Natural killer cell treated with Interleukin-12 subunit alpha and Interleukin-12 subunit beta and Interleukin-15 and Interleukin-18, amount 100 ng/mL, for 72 hours (primary cell): Measurements from ENCODE around the gene ARMC12. TPM values are rescaled to one million over a fixed set of nuclear protein-coding genes. Genes with fewer than 3 reads are reported as not detected.
A peak's percentile ranks its signal among the peaks of the same experiment; 100 is the strongest.

Experiments
- ATAC-seq, 2 donors: fragments of 150-1000 bp; cut with Tn5 transposase in 1 of 2; sonication (Bioruptor Pico), chemical (Tn5 transposase) in 1 of 2; 2 replicates each; pipeline ENCODE4 v1.10.0; 2021
- DNase-seq: peaks from one replicate; pipeline ENCODE4 v3.0.0; 2022; ENCODE audit warnings: low spot score
- H3K27ac Mint-ChIP-seq, 2 donors: 1 replicate in 1 of 2; 2 replicates in 1 of 2; pipeline ENCODE4 v1.8.0; 2022; ENCODE audit warnings: mixed read lengths in 2 of 2, mild to moderate bottlenecking in 1 of 2, moderate library complexity in 1 of 2
- H3K27me3 Mint-ChIP-seq, 2 donors: 1 replicate in 1 of 2; 2 replicates in 1 of 2; pipeline ENCODE4 v1.8.0; 2022; ENCODE audit warnings: mixed read lengths in 2 of 2
- H3K36me3 Mint-ChIP-seq: one replicate; pipeline ENCODE4 v1.8.0; 2022; ENCODE audit warnings: mixed read lengths
- H3K4me1 Mint-ChIP-seq, 2 donors: 1 replicate in 1 of 2; 2 replicates in 1 of 2; pipeline ENCODE4 v1.8.0; 2022; ENCODE audit warnings: low read depth in 2 of 2, mixed read lengths in 2 of 2, mild to moderate bottlenecking in 1 of 2
- H3K4me3 Mint-ChIP-seq: one replicate; pipeline ENCODE4 v1.8.0; 2022; ENCODE audit warnings: mixed read lengths
- H3K9me3 Mint-ChIP-seq: 2 replicates; pipeline ENCODE4 v1.8.0; 2022; ENCODE audit warnings: mixed read lengths
- total RNA-seq, 2 donors: library from RNA; stranded (reverse); gene quantifications; one replicate each; pipeline ENCODE4 v1.2.3, GENCODE V29; 2022

ARMC12 gene
- total RNA-seq, 2 donors from 2014 or later, result not detected

DNA sequence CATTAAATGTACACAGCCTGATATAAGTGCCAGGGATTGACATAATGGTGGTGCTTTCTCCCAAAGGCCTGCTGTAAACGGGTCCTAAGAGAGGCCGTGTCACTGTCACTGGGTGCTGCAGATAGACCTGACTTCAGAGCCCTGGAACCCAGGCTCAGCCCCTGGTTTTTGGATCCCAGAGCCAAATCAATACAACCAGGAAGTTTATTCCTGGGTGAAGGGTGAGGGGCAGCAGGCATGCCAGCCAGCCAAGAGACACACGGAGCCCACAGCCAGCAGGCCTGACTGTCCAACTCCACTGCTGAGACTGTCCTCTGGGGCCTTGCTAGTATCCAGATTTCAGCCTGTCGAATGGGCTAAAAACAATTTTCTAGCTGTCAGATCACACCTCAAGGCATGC lies 12.8 kb upstream of the ARMC12 start:
- Mint-ChIP-seq H3K4me1 (peaks cover 31 to 32% of the 10 kb centered on the region in 2 donors), H3K36me3 (no peaks in the 10 kb centered on the region), H3K4me3 (no peak overlapping the region), H3K27ac (no peak overlapping the region), H3K27me3 (peaks cover 0 to 10% of the 10 kb centered on the region in 2 donors), H3K9me3 (no peaks in the 10 kb centered on the region)
- ATAC-seq, result no peak
- DNase-seq, result no peak

DNA sequence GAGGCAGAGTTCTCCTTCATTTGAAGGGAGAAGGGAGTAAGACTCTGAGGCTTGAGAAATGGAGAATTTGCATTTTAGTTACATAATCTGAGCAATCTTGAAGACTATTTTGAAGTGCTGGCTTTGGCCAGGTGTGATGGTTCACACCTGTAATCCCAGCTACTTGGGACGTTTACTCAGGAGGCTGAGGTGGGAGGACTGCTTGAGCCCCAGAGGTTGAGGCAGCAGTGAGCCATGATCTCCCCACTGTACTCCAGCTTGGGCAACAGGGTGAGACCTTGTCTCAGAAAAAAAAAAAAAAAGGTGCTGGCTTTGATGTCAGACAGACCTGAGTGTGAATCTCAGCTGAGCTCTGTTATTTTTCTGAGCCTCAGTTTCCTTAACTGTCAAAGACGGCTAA lies 12.4 kb upstream of the ARMC12 start:
- Mint-ChIP-seq H3K9me3 (no peaks in the 10 kb centered on the region), H3K36me3 (no peaks in the 10 kb centered on the region), H3K27me3 (peaks cover 0 to 12% of the 10 kb centered on the region in 2 donors), H3K4me1 (peaks cover 35 to 37% of the 10 kb centered on the region in 2 donors), H3K27ac (no peak overlapping the region), H3K4me3 (no peak overlapping the region)
- no peak for ATAC-seq
- DNase-seq, result no peak

- Mint-ChIP-seq H3K36me3 (no peaks in the 10 kb centered on the region), H3K27me3 (peaks cover 0 to 16% of the 10 kb centered on the region in 2 donors), H3K9me3 (no peaks in the 10 kb centered on the region), H3K4me1 (peaks cover 40 to 42% of the 10 kb centered on the region in 2 donors), H3K27ac (no peak overlapping the region), H3K4me3 (peak overlapping the region; percentile 15)
- ATAC-seq (no peak), DNase-seq (no peak)
These were observed 11.6 kb upstream of the ARMC12 start for GRCh38 chr6:35725081-35725708.

DNA sequence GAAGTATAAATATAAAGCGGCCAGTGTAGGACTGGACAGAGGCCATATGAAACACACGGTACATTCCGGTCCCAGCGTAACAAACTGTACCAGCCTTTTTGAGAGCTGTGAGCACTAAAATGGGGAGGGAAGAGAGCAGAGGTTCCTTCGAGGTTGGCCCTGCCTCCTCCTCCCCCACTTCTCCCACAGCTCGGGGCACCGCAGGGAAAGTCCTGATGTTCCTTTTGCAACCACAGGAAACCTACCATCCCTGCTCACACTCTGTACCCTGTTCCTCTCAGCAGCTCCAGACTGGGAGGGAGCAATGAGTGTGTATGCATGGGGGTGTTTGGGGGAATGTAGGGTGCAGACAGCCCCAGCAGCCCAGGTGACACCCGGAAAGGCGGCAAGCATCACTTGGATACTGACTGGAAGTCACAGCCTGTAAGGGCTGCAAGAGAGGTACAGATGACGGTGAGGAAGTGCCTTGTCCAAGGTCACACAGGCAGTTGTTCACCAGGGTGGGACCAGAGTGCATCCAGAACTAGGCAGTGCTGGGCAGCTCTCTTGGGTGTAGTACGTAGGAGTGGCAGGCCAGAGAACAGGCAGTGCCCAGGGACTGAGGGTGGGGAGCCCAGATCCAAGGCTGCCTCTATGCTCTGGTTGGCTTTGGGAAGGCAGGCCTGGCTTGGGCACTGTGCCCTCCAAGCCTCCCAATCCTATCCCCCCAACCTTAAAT lies 11.0 kb upstream of the ARMC12 start:
- peaks cover 40 to 49% of the 10 kb centered on the region in 2 donors for H3K4me1 Mint-ChIP-seq
- H3K36me3 Mint-ChIP-seq, result no peaks in the 10 kb centered on the region
- H3K9me3 Mint-ChIP-seq, result no peaks in the 10 kb centered on the region
- peak overlapping the region; percentile 63 for H3K4me3 Mint-ChIP-seq
- peak overlapping the region in 1 of 2 donors; percentile 40 for H3K27ac Mint-ChIP-seq
- DNase-seq, result no peak
- ATAC-seq, result no peak
- peaks cover 0 to 12% of the 10 kb centered on the region in 2 donors for H3K27me3 Mint-ChIP-seq

GRCh38 chr6:35727231-35727934 lies 9.4 kb upstream of the ARMC12 start:
- Mint-ChIP-seq H3K9me3 (no peaks in the 10 kb centered on the region), H3K36me3 (no peaks in the 10 kb centered on the region), H3K27me3 (peaks cover 0 to 12% of the 10 kb centered on the region in 2 donors), H3K4me1 (peaks cover 47 to 52% of the 10 kb centered on the region in 2 donors), H3K27ac (peak overlapping the region; percentile 33 to 40), H3K4me3 (peak overlapping the region; percentile 63)
- ATAC-seq, result peak in 1 of 2 donors; percentile 18
- DNase-seq, result no peak

- peak overlapping the region; percentile 63 for H3K4me3 Mint-ChIP-seq
- peak; percentile 89 for DNase-seq
- peaks cover 0 to 12% of the 10 kb centered on the region in 2 donors for H3K27me3 Mint-ChIP-seq
- H3K27ac Mint-ChIP-seq, result peak overlapping the region in 1 of 2 donors; percentile 53
- H3K9me3 Mint-ChIP-seq, result no peaks in the 10 kb centered on the region
- no peaks in the 10 kb centered on the region for H3K36me3 Mint-ChIP-seq
- H3K4me1 Mint-ChIP-seq, result peaks cover 47 to 59% of the 10 kb centered on the region in 2 donors
- ATAC-seq, result peak; percentile 78 to 87
These were observed 8.7 kb upstream of the ARMC12 start for GRCh38 chr6:35727935-35728682.

- H3K4me1 Mint-ChIP-seq, result peaks cover 47 to 60% of the 10 kb centered on the region in 2 donors
These were observed 7.9 kb upstream of the ARMC12 start for GRCh38 chr6:35728683-35729678.

DNA sequence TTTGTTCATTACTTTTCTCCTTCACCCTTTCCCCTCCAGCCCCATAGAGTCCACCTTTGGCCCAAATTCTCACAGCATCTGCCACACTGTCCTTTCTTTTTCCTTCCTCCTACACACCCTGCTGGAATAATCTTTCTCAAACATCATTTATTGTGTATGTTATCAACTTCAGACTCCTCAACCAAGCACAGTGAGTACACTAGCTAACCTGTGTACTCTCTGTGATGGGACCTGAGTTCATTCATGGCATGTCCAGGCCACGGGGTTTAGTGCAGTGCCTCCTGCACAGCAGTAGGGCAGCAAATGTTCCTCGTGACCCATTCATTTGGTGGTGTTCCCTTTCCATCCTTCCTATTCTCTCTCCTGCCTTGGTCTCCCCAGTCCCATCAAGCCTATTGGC lies 7.1 kb upstream of the ARMC12 start:
- Mint-ChIP-seq H3K27me3 (peaks cover 0 to 12% of the 10 kb centered on the region in 2 donors), H3K4me1 (peaks cover 47 to 60% of the 10 kb centered on the region in 2 donors), H3K36me3 (no peaks in the 10 kb centered on the region), H3K27ac (peak overlapping the region; percentile 22), H3K4me3 (peak overlapping the region; percentile 26), H3K9me3 (no peaks in the 10 kb centered on the region)
- DNase-seq (no peak), ATAC-seq (no peak)

More at GRCh38 chr6:35728683-35729678, 7.9 kb upstream of the ARMC12 start:
- H3K27ac Mint-ChIP-seq, result peak overlapping the region; percentile 22 to 53
- H3K27me3 Mint-ChIP-seq, result peaks cover 0 to 12% of the 10 kb centered on the region in 2 donors
- ATAC-seq (no peak), DNase-seq (no peak)
- H3K4me3 Mint-ChIP-seq, result peak overlapping the region; percentile 63
- no peaks in the 10 kb centered on the region for H3K36me3 Mint-ChIP-seq
- H3K9me3 Mint-ChIP-seq, result no peaks in the 10 kb centered on the region

- H3K9me3 Mint-ChIP-seq, result no peaks in the 10 kb centered on the region
- H3K27me3 Mint-ChIP-seq, result peaks cover 0 to 12% of the 10 kb centered on the region in 2 donors
- H3K36me3 Mint-ChIP-seq, result no peaks in the 10 kb centered on the region
- peaks cover 42 to 53% of the 10 kb centered on the region in 2 donors for H3K4me1 Mint-ChIP-seq
- no peak for DNase-seq
- H3K27ac Mint-ChIP-seq, result peak overlapping the region in 1 of 2 donors; percentile 46
- peak overlapping the region; percentile 73 for H3K4me3 Mint-ChIP-seq
- no peak for ATAC-seq
These were observed 6.0 kb upstream of the ARMC12 start for GRCh38 chr6:35730745-35731413.

DNA sequence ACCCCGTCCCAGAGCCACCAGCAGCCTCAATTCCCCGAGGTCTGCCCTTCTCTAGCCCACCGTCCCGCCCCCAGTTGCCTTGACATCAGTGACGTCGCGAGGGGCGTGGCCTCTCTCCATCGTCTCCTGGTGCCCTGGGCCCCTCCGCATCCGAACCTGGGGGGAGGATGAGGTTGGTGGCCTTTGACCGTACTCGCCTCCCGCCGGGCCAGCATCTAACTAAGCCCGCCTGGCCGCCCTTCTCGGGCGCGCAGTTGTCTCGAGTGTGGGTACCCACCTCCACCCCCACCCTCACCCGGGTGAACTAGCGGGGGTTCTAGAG lies 5.5 kb upstream of the ARMC12 start:
- ATAC-seq, result peak; percentile 65 to 66
- no peaks in the 10 kb centered on the region for H3K36me3 Mint-ChIP-seq
- peaks cover 41 to 52% of the 10 kb centered on the region in 2 donors for H3K4me1 Mint-ChIP-seq
- peak overlapping the region in 1 of 2 donors; percentile 46 for H3K27ac Mint-ChIP-seq
- H3K4me3 Mint-ChIP-seq, result peak overlapping the region; percentile 73
- H3K27me3 Mint-ChIP-seq, result peaks cover 0 to 12% of the 10 kb centered on the region in 2 donors
- H3K9me3 Mint-ChIP-seq, result no peaks in the 10 kb centered on the region
- peak; percentile 80 for DNase-seq

DNA sequence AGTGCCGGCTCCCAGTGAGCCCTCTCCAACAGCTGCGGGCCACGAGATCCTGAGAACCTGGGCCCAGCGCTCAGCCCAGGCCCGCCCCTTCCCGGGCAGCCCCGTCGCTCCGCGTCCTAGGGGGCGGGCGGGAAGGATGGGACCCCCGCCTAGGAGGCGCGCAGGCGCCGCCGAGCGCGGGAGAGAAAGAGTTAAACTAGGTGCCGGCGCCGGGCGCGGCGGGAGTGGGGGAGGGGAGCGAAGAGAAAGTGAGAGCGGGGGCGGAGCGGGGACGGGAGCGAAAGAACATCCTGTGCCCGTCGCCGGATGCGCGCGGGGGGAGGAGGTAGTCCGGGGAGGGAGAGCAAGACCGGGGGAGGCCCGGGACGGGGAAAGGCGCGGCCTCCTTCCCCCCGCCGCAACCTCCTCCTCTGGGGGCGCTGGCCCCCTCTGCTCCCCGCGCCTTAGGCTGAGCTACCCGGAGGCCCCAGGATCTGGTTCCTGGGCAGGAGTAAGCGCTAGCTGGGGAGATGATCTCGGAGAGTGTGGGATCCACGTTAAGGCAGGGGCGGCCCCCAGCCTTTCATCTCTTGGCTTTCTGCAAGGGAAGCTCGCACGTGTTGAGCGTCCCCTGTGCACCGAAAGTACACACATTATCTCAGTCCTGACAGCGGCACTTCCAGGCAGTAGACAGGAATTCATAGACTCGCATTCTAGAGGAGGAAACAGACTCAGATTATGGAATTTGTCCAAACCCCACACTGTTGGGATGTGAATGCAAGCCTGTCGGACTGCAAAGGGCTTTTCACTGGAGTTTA lies 4.9 kb upstream of the ARMC12 start:
- Mint-ChIP-seq H3K4me1 (peaks cover 35 to 47% of the 10 kb centered on the region in 2 donors), H3K36me3 (no peaks in the 10 kb centered on the region), H3K27me3 (peaks cover 0 to 8% of the 10 kb centered on the region in 2 donors), H3K9me3 (no peaks in the 10 kb centered on the region), H3K4me3 (peak overlapping the region; percentile 73), H3K27ac (peak overlapping the region in 1 of 2 donors; percentile 46)
- DNase-seq (peak; percentile 93), ATAC-seq (peak; percentile 82)
